Measurements from ENCODE around the gene CFAP300.

Gene CFAP300

GRCh38 chr11:102109896-102110760 lies 62.9 kb downstream of the CFAP300 start, which contains the start of gene YAP1:
Gene YAP1 (plus strand): TSS chr11:102110447. CDS start chr11:102110849, 402 bp downstream.
- TF ChIP-seq CTCF (conservative IDR thresholded peaks at IDR 0.05), result no peak
- peak; percentile 67 for TF ChIP-seq ZFX (IDR thresholded peaks at IDR 0.05)
- H3K27ac ChIP-seq, result peak within 1 kb of the TSS; percentile 90

- no peak for TF ChIP-seq CTCF (conservative IDR thresholded peaks at IDR 0.05)
- TF ChIP-seq ZFX (IDR thresholded peaks at IDR 0.05), result no peak
- H3K27ac ChIP-seq, result peak overlapping the region; percentile 90
Observed at GRCh38 chr11:102110761-102111010, 63.4 kb downstream of the CFAP300 start.

GRCh38 chr11:102111011-102111786 lies 64.0 kb downstream of the CFAP300 start:
- TF ChIP-seq CTCF (conservative IDR thresholded peaks at IDR 0.05) (peak; percentile 43), ZFX (IDR thresholded peaks at IDR 0.05) (no peak)
- H3K27ac ChIP-seq, result peak overlapping the region; percentile 90

GRCh38 chr11:102111787-102112508 lies 64.7 kb downstream of the CFAP300 start:
- TF ChIP-seq CTCF (conservative IDR thresholded peaks at IDR 0.05) (no peak), ZFX (IDR thresholded peaks at IDR 0.05) (no peak)
- H3K27ac ChIP-seq, result peak overlapping the region; percentile 90

- no peak overlapping the region; the same call in 1 of the 2 replicates for H3K27ac ChIP-seq
Observed at GRCh38 chr11:102112509-102112821, 65.2 kb downstream of the CFAP300 start.

GRCh38 chr11:102114032-102114431 lies 66.8 kb downstream of the CFAP300 start:
- no peak for TF ChIP-seq CTCF (conservative IDR thresholded peaks at IDR 0.05)
- no peak for TF ChIP-seq ZFX (IDR thresholded peaks at IDR 0.05)
- no peak overlapping the region for H3K27ac ChIP-seq

More at GRCh38 chr11:102112509-102112821, 65.2 kb downstream of the CFAP300 start:
- TF ChIP-seq ZFX (IDR thresholded peaks at IDR 0.05) (no peak), CTCF (conservative IDR thresholded peaks at IDR 0.05) (no peak)
